Neural progenitor cell (in vitro differentiated cells): Measurements from ENCODE around the gene ANTXR1.

ENCODE experiments used
- CTCF ChIP-seq: fragments of 200-600 bp; sonication (generic); IDR thresholded peaks from 2 replicates; pipeline ENCODE4 v1.5.1; 2017; ENCODE audit warnings: antibody characterized with exemption, mild to moderate bottlenecking
- EZH2 ChIP-seq: fragments of 200-600 bp; sonication (generic); IDR thresholded peaks from 2 replicates; pipeline ENCODE4 v1.6.1; 2017; ENCODE audit warnings: antibody characterized with exemption, mild to moderate bottlenecking, moderate library complexity

DNA sequence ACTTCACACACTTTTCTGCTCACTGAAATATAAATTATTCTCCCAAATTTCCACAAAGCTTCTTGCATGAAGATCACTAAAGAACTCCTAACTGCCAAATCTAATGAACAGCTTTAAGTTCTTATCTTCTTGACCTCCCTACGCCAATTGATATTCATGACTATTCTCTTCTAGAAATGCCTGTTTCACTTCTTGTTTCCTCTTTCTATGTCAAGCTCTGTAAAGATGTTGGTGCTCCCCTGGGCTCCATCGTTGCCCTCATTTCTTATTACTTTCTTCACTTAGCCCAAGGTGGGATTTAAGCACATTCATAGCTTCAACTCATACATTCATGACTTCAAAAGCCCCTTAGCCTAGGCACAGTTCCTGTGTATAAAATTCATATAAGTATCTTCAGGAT, 9.2 kb upstream of the ANTXR1 start:
- TF ChIP-seq EZH2: no peak
- TF ChIP-seq CTCF: no peak
